ENCODE results near the gene COPS4. TPM values are rescaled to one million over a fixed set of nuclear protein-coding genes. Genes with fewer than 3 reads are reported as not detected.

Gene COPS4
- total and polyA plus RNA-seq, 10 of the 15 experiments (the other 5 are each of a cell fraction or from before 2014, with no cell fraction given), result 34.2 to 159 (median 66.7) TPM

DNA sequence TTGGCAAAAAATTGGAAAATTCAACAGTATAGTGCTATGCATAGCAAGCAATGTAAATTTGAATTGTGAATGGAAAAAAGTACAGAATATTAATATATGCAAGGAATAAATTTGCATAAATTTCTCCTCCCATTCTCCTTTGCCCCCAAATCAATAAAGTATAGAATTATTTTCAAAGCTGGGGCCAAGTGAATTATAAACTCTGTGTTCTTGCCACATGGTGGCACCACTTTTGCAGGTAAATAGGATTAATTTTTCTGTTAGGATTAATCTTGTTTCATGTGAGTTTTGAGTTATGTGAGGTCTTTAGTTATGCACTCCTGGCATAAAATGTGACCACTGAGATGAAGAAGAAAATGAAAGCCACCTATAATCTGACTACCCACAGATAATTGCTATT is 19.9 kb downstream of the COPS4 start (continued):
- TF ChIP-seq, protein P1, sequence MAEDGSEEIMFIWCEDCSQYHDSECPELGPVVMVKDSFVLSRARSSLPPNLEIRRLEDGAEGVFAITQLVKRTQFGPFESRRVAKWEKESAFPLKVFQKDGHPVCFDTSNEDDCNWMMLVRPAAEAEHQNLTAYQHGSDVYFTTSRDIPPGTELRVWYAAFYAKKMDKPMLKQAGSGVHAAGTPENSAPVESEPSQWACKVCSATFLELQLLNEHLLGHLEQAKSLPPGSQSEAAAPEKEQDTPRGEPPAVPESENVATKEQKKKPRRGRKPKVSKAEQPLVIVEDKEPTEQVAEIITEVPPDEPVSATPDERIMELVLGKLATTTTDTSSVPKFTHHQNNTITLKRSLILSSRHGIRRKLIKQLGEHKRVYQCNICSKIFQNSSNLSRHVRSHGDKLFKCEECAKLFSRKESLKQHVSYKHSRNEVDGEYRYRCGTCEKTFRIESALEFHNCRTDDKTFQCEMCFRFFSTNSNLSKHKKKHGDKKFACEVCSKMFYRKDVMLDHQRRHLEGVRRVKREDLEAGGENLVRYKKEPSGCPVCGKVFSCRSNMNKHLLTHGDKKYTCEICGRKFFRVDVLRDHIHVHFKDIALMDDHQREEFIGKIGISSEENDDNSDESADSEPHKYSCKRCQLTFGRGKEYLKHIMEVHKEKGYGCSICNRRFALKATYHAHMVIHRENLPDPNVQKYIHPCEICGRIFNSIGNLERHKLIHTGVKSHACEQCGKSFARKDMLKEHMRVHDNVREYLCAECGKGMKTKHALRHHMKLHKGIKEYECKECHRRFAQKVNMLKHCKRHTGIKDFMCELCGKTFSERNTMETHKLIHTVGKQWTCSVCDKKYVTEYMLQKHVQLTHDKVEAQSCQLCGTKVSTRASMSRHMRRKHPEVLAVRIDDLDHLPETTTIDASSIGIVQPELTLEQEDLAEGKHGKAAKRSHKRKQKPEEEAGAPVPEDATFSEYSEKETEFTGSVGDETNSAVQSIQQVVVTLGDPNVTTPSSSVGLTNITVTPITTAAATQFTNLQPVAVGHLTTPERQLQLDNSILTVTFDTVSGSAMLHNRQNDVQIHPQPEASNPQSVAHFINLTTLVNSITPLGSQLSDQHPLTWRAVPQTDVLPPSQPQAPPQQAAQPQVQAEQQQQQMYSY (CRISPR knock-in tag; IDR thresholded peaks at IDR 0.05), result no peak
- TF ChIP-seq, protein P2, sequence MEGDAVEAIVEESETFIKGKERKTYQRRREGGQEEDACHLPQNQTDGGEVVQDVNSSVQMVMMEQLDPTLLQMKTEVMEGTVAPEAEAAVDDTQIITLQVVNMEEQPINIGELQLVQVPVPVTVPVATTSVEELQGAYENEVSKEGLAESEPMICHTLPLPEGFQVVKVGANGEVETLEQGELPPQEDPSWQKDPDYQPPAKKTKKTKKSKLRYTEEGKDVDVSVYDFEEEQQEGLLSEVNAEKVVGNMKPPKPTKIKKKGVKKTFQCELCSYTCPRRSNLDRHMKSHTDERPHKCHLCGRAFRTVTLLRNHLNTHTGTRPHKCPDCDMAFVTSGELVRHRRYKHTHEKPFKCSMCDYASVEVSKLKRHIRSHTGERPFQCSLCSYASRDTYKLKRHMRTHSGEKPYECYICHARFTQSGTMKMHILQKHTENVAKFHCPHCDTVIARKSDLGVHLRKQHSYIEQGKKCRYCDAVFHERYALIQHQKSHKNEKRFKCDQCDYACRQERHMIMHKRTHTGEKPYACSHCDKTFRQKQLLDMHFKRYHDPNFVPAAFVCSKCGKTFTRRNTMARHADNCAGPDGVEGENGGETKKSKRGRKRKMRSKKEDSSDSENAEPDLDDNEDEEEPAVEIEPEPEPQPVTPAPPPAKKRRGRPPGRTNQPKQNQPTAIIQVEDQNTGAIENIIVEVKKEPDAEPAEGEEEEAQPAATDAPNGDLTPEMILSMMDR (IDR thresholded peaks at IDR 0.05 in 2 of 3, conservative IDR thresholded peaks at IDR 0.05 in 1 of 3; ENCODE audit: control insufficient read depth in 2 of 3, extremely low read depth in 1 of 3, insufficient read depth in 1 of 3, low read depth in 3 of 3, low read length in 3 of 3), result peak; percentile 19 to 48 (median 38); a peak in 3 of 6 replicates
- TF ChIP-seq POLR2AphosphoS2 (IDR thresholded peaks at IDR 0.05; ENCODE audit: low read depth, low read length) (no peak), HDAC2 (IDR thresholded peaks at IDR 0.05) (no peak), HCFC1 (IDR thresholded peaks at IDR 0.05; ENCODE audit: low read length) (no peak), NR2C2 (IDR thresholded peaks at IDR 0.05; ENCODE audit: borderline replicate concordance, control insufficient read depth, insufficient read length, low read depth) (no peak), STAT1 (conservative IDR thresholded peaks at IDR 0.05) (no peak), PAX8 (IDR thresholded peaks at IDR 0.05) (no peak), ZSCAN29 (IDR thresholded peaks at IDR 0.05) (no peak), ZNF384 (IDR thresholded peaks at IDR 0.05; ENCODE audit: borderline replicate concordance, low read depth, low read length) (no peak), WRNIP1 (IDR thresholded peaks at IDR 0.05; ENCODE audit: borderline replicate concordance, low read depth, low read length) (no peak)
- TF ChIP-seq, protein P3, sequence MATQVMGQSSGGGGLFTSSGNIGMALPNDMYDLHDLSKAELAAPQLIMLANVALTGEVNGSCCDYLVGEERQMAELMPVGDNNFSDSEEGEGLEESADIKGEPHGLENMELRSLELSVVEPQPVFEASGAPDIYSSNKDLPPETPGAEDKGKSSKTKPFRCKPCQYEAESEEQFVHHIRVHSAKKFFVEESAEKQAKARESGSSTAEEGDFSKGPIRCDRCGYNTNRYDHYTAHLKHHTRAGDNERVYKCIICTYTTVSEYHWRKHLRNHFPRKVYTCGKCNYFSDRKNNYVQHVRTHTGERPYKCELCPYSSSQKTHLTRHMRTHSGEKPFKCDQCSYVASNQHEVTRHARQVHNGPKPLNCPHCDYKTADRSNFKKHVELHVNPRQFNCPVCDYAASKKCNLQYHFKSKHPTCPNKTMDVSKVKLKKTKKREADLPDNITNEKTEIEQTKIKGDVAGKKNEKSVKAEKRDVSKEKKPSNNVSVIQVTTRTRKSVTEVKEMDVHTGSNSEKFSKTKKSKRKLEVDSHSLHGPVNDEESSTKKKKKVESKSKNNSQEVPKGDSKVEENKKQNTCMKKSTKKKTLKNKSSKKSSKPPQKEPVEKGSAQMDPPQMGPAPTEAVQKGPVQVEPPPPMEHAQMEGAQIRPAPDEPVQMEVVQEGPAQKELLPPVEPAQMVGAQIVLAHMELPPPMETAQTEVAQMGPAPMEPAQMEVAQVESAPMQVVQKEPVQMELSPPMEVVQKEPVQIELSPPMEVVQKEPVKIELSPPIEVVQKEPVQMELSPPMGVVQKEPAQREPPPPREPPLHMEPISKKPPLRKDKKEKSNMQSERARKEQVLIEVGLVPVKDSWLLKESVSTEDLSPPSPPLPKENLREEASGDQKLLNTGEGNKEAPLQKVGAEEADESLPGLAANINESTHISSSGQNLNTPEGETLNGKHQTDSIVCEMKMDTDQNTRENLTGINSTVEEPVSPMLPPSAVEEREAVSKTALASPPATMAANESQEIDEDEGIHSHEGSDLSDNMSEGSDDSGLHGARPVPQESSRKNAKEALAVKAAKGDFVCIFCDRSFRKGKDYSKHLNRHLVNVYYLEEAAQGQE (IDR thresholded peaks at IDR 0.05; ENCODE audit: low read depth, low read length), result no peak

All from GM12878 (cell line).